Stimulated activated CD8-positive, alpha-beta memory T cell treated with anti-CD3 and anti-CD28 coated beads, Interleukin-2, amount 100 ng/mL, for 1 hour (primary cell): ENCODE measurements around the gene KHSRP.
"Not testable (repeated sequence)": the region's sequence is repeated elsewhere in the genome, so short reads cannot be mapped to it uniquely, and the experiment has no call there.

Experiments
- DNase-seq, 2 donors: peaks; one replicate each; pipeline ENCODE4 v3.0.0-alpha.2; 2020; ENCODE audit warnings: low read depth in 2 of 2

The KHSRP gene

DNA sequence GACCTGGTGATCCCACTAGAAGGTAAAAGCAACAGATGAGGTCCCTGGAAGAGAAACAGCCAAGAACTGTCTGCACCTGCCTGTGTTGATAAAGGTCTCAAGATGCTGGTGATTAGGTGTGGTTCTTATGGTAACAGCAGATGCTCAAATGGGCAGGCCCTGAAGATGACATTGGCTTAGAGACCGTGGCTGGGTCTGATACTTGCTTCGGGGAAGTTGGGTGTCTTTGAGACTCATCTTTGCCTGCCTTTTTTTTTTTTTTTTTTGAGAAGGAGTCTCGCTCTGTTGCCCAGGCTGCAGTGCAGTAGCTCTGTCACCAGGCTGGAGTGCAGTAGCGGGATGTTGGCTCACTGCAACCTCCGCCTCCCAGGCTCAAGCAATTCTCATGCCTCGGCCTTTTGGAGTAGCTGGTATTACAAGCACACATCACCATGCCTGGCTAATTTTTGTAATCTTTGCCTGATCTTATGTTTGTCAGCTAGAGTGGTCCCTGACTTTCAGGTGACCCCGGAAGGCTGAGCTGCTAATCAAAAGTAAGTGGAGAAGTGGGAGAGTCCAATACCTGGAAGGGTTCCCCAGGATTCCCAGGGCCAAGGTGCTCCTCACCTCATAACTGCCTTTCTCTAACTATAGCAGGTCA, 27.1 kb upstream of the KHSRP start:
- no peak for DNase-seq

DNA sequence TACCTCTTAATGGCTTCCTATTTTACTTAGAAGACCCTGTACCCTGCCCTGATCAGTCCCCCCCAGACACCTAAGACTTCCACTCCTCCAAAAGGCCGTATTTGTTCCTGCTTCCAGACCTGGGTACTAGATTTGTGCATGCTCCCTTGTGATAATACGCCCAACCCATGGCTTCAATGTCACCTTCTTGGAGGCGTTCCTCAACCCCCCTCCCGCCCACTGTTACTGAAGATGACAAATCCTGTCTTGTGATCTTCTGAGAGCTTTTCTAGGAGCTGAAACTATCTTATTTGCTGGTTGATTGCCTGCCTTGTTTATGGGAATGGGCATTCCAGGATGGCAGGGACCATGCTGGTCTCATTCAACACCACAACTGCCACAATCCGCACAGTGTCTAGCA, 25.6 kb upstream of the KHSRP start:
- DNase-seq: no peak

DNA sequence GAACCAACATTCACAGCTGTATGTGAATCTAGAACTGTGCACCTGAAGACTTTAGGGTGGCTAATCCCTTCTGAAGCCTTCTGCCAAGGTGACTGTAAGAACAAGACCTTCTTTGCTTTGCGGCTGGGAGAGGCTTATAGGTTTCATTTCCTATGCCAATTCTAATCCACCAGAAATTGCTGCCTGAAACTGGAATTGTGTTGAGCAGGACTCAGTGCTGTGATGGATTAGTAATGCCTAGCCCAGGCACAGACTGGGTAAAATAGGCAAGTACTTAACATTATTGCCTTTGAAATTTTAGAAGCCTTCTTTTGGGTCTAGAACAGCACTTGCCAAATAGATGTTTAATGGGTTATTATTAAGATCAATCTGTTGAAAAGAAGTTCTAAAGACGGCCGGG, 23.4 kb upstream of the KHSRP start:
- DNase-seq: no peak

DNA sequence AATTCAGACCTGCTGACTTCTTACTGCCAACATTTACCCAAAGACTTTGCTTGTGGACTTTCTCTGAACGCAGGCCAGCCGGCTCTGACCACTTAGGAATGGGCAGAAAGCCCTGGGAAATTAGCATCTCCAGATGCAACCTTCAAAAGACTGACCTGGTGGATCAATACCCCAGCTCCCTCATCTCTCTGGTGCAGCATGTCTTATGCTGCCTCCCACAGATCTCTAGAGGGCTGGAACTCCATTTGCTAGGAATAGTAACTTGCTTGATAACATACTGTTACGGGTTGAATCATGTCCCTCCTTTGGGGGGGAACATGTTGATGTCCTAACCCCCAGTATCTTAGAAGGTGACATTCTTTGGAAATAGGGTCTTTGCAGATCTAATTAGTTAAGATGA, 21.8 kb upstream of the KHSRP start:
- DNase-seq: no peak

DNA sequence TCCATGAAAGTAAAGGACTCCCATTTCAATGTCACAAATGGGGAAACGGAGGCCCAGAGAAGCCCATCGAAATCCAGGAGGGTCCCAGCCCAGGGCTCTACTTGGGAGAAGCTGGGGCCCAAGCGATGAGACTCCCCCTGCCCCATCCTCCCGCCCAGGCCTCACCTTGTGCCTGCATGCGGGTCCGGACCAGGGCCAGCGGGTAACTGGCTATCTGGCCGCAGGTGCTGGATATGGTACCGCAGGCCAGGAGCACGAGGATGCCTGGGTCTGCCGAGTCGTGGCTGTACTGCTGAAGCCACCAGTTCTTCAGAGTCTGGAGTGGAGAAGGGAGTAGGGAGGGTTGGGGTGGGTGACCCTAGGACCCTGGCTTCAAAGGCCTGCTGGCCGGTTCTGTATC, 19.4 kb upstream of the KHSRP start:
- DNase-seq: no peak

DNA sequence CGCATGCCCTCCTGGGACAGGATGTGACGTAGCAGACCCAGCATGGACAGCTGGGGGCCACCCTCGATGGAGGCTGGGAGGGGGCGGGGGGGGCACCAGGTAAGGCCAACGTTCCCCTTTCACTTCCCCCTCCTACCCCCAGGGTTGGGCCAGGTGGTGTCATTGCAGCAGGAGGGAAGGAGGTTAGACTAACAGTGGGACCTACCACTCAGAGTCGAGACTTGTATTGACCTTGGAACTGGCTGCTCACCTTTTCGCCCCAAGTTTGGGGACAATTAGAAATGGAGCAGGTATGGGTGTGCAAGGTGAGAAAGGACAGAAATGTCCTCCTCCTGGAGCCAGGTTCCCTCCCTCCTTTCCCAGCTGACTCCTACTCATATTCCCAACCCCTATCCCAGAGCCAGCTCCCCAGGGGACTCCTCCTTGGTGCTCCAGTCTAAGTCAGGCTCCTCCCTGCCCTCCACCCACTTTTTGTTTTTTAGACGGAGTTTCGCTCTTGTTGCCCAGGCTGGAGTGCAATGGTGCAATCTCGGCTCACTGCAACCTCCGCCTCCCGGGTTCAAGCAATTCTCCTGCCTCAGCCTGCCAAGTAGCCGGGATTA, 17.6 kb upstream of the KHSRP start:
- no peak for DNase-seq

DNA sequence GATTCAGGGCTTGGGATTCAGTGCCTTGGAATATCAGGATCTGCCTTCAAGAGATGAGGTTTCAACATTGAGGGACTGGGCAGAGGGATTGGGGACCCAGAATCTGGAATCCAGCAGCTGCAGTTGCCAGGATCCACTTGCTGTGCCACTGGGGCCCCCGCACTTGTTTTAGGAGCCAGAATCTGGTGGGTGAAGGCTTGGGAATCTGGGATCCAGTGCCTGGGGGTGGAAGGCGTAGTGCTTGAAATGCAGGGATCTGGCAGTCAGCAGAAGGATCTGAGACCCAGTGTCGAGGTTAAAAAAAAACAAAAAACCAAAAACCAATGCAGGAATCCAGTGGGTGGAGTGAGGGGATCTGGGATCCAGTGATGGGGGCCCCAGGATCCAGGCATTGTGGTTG, 16.3 kb upstream of the KHSRP start:
- no peak for DNase-seq

DNA sequence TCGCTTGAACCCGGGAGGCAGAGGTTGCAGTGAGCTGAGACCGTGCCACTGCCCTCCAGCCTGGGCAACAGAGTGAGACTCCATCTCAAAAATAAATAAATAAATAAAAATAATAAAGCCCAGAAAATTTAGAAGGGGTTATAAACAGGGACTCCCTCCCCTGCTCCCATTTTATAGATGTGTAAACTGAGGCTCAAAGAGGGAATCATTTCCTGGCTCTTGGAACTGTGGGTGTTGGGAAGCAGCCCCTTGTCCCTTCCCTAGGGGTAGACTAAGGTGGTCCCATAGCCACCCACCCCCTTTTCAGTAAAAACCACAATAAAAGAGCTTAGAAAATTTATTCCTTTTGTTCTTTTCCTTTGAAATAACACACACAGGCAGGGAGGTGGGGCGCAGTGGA, 15.1 kb upstream of the KHSRP start:
- no peak for DNase-seq

DNA sequence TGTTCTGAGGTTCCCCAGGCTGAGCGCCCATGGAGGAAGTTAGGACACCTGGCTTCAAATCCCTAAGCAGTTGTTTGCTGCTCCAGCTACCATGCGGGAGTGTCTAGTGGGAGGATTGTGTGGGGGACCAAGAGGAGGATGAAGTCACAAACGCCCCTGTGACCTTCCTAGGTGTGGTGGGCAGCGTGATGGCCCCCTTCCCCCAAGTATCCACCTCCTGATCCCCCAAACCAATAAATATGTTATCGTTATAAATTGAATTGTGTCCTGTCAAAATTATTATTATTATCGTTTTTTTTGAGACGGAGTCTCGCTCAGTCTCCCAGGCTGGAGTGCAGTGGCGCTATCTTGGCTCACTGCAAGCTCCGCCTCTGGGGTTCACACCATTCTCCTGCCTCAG, 9.1 kb upstream of the KHSRP start, which contains the start of gene SLC25A41:
Gene SLC25A41 (minus strand): TSS at position 101 of the 400 bp plus-strand sequence. CDS start 70 bp downstream, at position 31.
- no peak for DNase-seq

DNA sequence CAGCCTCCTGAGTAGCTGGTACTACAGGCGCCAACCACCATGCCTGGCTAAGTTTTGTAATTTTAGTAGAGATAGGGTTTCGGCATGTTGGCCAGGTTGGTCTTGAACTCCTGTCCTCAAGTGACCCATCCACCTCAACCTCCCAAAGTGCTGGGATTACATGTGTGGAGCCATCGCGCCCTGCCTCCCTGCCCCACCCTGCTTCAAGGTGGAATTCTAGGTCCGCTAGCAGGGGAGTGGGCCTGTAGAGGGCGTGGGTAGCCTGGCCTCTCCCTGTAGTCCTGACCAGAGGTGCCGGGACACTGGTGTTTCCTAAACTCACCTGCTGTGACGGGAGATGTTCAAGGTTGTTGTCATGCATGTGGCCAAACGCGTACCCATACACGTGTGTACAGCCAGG, 8.6 kb upstream of the KHSRP start:
- no peak for DNase-seq

DNA sequence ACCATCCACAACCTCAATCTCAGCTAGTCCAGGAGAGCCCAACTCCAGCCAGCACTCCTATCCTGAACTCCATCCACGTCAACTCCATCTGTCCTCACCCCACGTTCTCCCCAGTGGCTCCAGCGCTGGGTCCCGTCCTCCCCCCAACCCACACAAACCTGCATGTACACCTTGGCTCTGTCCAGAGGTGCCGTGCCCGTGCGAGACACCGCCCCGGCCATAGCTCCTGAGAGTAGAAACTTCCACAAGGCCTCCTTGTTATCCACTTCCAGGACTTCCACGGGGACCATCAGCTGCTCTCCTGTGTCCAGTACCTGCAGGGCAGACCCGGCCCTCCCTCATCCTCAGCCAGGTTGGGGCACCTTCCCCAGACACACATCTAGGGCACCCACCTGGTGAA, 7.3 kb upstream of the KHSRP start:
- DNase-seq: no peak

DNA sequence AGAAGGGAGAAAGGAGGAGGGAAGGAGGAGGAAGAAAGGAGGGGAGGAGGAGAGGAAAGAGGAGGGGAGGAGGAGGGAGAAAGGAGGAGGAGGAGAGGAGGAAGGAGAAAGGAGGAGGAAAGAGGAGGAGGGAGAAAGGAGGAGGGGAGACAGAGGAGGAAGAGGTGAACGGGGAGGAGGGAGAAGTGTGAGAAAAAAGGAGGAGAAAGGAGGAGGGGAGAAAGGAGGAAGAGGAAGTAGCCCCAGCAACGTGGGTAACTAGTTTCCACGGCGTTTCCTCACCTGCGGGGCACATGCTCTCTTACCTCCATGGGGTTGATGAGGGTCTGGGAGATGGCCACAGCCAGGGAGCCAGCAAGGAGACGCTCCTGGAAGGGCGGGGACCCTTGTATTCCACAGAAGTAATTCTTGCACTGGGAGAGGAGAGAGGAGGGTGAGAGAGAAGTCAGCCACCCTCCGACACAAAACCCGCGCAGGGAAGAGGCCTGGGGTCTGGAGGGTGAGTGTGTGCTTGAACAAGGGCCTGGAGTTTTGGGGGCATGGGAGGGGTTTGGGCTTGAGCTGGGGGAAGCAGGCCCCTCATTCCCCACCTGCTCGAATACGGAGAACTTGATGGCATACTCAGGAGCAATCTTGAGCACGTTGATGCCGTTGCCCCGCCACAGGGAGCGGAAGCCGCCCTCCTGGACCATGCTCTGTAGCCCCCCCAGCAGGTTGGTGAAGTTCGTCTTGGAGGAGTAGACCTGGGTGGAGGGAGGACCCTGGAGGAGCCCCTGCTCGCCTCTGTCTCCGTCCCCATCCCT, 5.0 kb upstream of the KHSRP start:
- DNase-seq: no peak

DNA sequence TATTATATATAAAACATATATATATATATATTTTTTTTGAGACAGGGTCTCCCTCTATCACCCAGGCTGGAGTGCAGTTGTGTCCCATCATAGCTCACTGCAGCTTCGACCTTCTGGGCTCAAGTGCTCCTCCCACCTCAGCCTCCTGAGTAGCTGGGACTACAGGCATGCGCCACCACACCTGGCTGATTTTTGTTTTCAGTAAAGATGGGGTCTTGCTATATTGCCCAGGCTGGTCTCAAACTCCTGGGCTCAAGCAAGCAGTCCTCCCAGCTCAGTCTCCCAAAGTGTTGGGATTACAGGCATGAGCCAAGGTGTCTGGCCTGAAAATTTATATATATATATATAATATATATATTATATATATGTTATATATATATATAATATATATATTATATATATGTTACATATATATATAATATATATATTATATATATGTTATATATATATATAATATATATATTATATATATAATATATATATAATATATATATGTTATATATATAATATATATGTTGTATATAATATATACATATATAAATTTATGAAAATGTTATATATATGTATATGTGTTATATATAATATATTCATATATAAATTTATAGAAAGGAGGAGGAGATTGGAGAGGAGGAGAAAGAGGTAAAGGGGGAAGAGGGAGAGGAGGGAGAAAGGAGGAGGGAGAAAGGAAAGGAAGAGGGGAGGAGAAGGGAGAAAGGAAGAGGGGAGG, 4.2 kb upstream of the KHSRP start:
- DNase-seq: not testable (repeated sequence)

DNA sequence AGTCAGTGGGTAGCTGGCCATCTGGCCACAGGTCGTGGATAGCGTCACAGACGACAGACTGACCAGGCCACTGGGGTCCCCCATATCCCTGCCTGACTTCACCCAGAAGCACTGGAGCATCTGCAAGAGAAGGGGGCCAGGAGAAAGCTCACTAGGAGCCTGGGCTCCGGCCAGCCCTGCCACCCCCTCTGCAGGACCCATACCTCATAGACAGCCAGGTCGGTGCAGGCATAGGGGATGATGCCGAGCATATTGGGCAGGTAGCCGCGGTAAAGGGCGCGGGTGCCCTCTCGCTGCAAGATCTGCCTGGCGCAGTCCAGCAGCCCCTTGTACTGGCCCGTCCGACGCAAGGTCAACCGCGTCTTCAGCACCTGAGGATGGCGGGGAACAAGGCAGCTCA, 2.5 kb upstream of the KHSRP start:
- DNase-seq: no peak

DNA sequence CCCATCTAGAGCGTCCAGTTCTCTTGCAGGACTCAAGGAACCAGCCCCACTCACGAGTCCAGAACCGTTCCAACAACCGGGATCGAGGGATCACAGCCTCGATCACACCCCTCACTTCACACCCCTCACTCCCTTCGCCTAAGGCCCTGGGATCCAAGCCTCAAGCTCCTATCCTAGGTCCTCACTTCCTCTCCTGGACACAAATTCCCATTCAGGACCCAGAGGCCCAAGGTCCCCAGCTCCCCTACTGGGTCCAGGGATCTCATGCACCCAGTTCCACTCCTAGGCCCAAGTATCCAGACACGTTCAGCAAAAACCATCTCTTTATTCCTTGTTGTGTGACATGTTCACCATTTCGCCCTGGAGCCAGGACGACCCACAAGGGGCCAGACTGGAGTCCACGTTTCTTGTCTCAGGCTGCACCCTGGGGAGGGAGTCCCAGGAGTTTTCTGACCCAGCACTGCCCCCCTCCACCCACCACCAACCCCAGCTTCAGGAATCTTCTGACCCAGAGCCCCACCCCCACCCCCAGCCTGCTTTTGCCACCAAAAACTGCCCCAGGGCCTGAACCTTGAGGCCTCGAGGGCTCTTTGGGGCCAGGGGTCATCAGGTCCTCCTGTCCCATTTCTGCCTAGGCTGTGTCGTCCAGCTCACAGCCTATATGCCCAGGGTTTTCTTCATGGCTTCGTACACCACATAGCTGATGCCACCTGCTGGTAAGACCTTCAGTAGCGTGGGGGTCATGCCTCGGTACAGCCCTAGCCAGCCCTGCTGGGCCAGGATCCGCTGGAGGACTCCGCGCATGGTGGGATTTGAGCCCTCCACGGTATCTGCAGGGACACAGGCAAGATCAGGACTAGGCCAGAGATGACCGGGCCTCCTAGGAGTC, 1.4 kb upstream of the KHSRP start:
- no peak for DNase-seq

DNA sequence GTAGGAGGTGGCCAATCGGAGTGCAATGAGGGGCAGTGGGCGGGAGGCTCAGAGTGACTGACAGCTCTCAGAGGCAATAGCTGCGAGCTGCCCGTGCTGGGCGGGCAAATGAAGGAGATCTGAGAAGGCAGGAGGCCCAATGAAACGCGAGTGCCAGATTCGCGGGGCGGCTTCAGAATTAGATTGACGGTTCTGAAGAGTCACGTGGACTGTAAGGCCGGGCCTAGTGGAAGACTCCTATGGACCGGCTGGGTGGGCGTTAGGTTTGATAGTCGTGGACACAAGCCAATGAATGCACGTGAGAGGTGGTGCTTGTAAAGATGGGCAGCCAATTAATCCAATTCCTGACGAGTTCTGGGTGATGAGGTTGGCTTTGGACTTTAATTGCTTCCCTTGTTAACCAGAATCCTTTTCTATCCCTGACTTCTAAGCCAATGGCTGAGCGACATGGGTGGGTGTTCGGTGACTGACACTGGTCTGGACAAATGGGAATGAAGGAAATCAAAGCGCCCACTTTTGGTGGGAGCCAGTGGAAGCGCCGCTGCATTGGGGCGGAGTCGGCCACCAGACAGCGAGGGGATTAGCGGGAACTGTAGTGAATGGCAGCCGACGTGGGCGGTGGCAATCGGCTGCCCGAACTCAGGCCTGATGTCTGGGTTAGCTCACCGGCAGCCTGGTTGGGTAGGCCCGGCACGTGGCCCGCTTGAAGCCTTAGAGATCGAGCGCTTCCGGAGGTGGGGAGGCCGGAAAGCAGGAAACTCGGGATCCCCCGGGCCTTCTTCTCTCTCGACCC, 524 bp upstream of the KHSRP start:
- DNase-seq: peak; percentile 97 to 98

DNA sequence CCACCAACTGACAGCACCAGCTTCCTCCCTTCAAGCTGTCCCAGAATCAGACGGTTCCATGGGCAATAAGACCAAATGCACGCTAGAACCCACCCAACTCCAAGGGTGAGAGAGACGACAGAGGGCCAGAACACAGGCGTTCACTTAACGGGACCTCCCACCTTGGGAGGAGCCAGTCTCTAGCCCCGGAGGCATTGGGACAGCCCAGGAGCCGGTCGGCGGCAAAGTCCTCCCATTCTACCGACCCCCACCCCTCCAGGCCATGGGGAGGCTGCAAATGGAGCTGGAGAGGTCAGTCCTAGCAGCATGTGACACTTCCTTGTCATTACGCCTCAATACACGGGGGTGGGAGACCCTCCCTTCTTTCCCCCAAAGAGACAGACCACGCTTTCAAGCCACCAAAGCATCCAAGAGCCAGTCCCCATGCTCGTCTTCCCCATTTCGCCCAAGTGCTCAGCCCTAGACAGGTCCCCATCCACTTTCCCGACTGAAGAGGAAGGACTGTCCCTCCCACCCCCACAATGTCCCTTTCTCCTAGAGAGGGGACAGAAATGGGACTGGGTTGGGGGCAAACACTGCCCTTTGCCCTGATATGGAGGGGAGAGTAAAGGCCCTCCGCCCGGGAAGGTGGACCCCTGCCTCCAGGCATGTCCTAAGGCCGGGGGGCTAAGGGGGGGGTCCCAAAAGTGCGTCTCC, 964 bp downstream of the KHSRP start:
- DNase-seq: no peak

DNA sequence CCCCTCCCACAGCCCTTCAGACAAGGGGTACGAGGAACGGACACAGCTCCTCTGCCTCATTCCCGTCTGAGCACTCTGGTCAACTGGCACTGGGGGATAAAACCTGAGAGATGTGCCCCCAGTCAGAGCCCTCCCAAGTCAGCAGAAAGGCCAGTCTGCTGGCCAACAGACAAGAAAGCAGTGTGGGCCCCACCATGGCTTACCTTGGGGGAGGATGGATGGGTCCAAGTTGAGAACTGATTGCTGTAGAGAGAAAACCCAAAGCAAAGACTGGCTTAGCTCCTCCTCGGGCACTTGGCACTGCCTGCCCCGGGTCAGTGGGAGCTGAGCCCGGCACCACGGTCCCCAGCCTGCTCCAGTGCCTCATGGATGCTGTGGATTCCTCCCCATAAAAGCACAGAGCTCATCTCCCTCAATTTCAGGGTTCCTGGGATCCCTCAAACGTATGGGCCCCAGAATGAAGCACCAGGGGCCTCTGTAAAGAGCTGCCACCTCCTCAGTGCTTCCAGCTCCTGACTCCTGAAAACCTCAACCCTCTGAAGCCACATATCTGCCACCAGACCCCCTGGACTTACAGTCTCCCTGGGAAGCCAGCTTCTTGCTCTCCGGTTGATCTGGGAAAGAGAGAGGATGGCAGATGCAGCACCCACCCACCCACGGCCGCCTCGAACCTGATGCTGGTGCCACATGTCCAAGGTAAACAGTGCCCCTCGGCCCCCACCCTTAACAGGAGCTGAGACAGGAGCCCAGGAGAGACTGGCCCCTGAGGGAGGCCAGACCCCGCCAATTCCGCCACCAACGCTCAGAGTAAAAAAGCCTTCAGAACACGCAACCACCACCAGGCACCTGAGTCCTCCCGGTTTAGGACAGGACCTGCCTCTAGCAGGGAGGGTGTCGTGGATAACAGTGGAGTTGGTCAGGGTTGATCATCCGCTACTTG, 3.3 kb downstream of the KHSRP start:
- DNase-seq: no peak

DNA sequence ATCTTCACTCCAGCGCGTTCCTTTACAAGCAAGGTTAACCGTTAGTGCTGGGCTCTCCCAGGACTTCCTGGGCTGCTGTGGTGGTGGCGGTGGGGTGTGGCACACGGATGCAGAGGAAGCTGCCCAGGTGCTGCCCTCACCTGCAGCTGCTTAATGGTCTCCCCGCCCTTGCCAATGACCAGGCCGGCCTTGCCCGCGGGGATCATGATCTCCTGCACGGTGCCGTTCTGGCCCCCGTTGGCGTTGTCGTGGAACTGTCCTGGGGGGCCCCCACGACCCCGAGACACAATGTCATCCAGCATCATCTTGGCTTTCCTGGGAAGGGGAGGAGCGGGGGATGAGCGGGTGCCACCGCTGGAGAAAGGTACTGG, 6.1 kb downstream of the KHSRP start:
- no peak for DNase-seq
